Activated CD4-positive, alpha-beta T cell treated with anti-CD3 and anti-CD28 coated beads, Interleukin-2, amount 10 ng/mL, durations not matched to agents 7 days and 5 days (primary cell): ENCODE measurements around the gene BRD1. TPM values are rescaled to one million over a fixed set of nuclear protein-coding genes. Genes with fewer than 3 reads are reported as not detected.

Experiments used
- CTCF ChIA-PET: fragments of 350-600 bp; sonication (Branson Sonifier 250); formaldehyde crosslinking; loops from one replicate; lab custom pipeline; 2021; ENCODE audit warnings: antibody characterized with exemption; lab: Charles Lee
- POLR2A ChIA-PET: fragments of 350-600 bp; sonication (Branson Sonifier 250); formaldehyde crosslinking; loops from one replicate; lab custom pipeline; 2021; ENCODE audit warnings: antibody characterized with exemption; lab: Charles Lee
- DNase-seq: peaks from one replicate; pipeline ENCODE4 v3.0.0-alpha.2; 2020
- H3K27ac Mint-ChIP-seq: one replicate; pipeline ENCODE4 v1.8.0; 2021; ENCODE audit warnings: mild to moderate bottlenecking, moderate library complexity, mixed read lengths
- H3K27me3 Mint-ChIP-seq: one replicate; pipeline ENCODE4 v1.8.0; 2021; ENCODE audit warnings: mixed read lengths
- H3K36me3 Mint-ChIP-seq: one replicate; pipeline ENCODE4 v1.8.0; 2021; ENCODE audit warnings: low read depth, mixed read lengths
- H3K4me1 Mint-ChIP-seq: one replicate; pipeline ENCODE4 v1.8.0; 2021; ENCODE audit warnings: mixed read lengths
- H3K4me3 Mint-ChIP-seq: one replicate; pipeline ENCODE4 v1.8.0; 2021; ENCODE audit warnings: mild to moderate bottlenecking, moderate library complexity, mixed read lengths
- H3K9me3 Mint-ChIP-seq: one replicate; pipeline ENCODE4 v1.8.0; 2021; ENCODE audit warnings: mixed read lengths
- total RNA-seq, 2 experiments: library from RNA; stranded (reverse); gene quantifications; one replicate each; pipeline ENCODE4 v1.2.3, GENCODE V29; 2021

BRD1 gene
- total RNA-seq, 2 experiments from 2014 or later = 46.9 to 49.2 TPM

- Mint-ChIP-seq H3K4me1 (peaks cover 57% of the 10 kb centered on the region), H3K27me3 (no peaks in the 10 kb centered on the region), H3K36me3 (peaks cover 61% of the 10 kb centered on the region), H3K27ac (no peak overlapping the region), H3K4me3 (no peak overlapping the region), H3K9me3 (no peaks in the 10 kb centered on the region)
- ChIA-PET CTCF (no interaction called here), POLR2A (no interaction called here)
- DNase-seq = no peak
Measured at GRCh38 chr22:49815641-49816091, 12.0 kb downstream of the BRD1 start.

GRCh38 chr22:49814856-49815255, 12.8 kb downstream of the BRD1 start:
- no peak for DNase-seq
- Mint-ChIP-seq H3K27me3 (no peaks in the 10 kb centered on the region), H3K9me3 (no peaks in the 10 kb centered on the region), H3K36me3 (peaks cover 60% of the 10 kb centered on the region), H3K27ac (no peak overlapping the region), H3K4me1 (peaks cover 61% of the 10 kb centered on the region), H3K4me3 (no peak overlapping the region)
- POLR2A ChIA-PET = no interaction called here
- CTCF ChIA-PET = no interaction called here

GRCh38 chr22:49814164-49814686, 13.4 kb downstream of the BRD1 start:
- Mint-ChIP-seq H3K36me3 (peaks cover 61% of the 10 kb centered on the region), H3K27ac (no peak overlapping the region), H3K4me1 (peaks cover 66% of the 10 kb centered on the region), H3K4me3 (no peak overlapping the region), H3K27me3 (no peaks in the 10 kb centered on the region), H3K9me3 (no peaks in the 10 kb centered on the region)
- CTCF ChIA-PET = no interaction called here
- POLR2A ChIA-PET = no interaction called here
- no peak for DNase-seq

GRCh38 chr22:49812838-49813237, 14.8 kb downstream of the BRD1 start:
- POLR2A ChIA-PET = no interaction called here

GRCh38 chr22:49811020-49811791, 16.5 kb downstream of the BRD1 start:
- ChIA-PET POLR2A (no interaction called here), CTCF (interaction anchor here (2.2 kb wide), 1 partner anchor 10 kb away, joined by 5 read pairs; no protein-coding TSS in a partner anchor)
- H3K27me3 Mint-ChIP-seq = no peaks in the 10 kb centered on the region
- H3K4me3 Mint-ChIP-seq = no peak overlapping the region
- peaks cover 77% of the 10 kb centered on the region for H3K4me1 Mint-ChIP-seq
- peak overlapping the region; percentile 26 for H3K27ac Mint-ChIP-seq
- H3K36me3 Mint-ChIP-seq = peaks cover 56% of the 10 kb centered on the region
- no peak for DNase-seq
- no peaks in the 10 kb centered on the region for H3K9me3 Mint-ChIP-seq

More at GRCh38 chr22:49812838-49813237, 14.8 kb downstream of the BRD1 start:
- peaks cover 57% of the 10 kb centered on the region for H3K36me3 Mint-ChIP-seq
- CTCF ChIA-PET = interaction anchor here (0.6 to 2.2 kb wide), 2 partner anchors 8 to 834 kb away, joined by 4 to 5 read pairs; no protein-coding TSS in a partner anchor
- no peaks in the 10 kb centered on the region for H3K9me3 Mint-ChIP-seq
- H3K4me3 Mint-ChIP-seq = no peak overlapping the region
- H3K27me3 Mint-ChIP-seq = no peaks in the 10 kb centered on the region
- no peak for DNase-seq
- H3K27ac Mint-ChIP-seq = no peak overlapping the region
- peaks cover 74% of the 10 kb centered on the region for H3K4me1 Mint-ChIP-seq

- POLR2A ChIA-PET = no interaction called here
- CTCF ChIA-PET = interaction anchor here (2.2 kb wide), 1 partner anchor 10 kb away, joined by 5 read pairs; no protein-coding TSS in a partner anchor
- H3K9me3 Mint-ChIP-seq = no peaks in the 10 kb centered on the region
- peaks cover 55% of the 10 kb centered on the region for H3K36me3 Mint-ChIP-seq
- no peaks in the 10 kb centered on the region for H3K27me3 Mint-ChIP-seq
- no peak overlapping the region for H3K4me3 Mint-ChIP-seq
- DNase-seq = no peak
- H3K27ac Mint-ChIP-seq = peak overlapping the region; percentile 26
- H3K4me1 Mint-ChIP-seq = peaks cover 76% of the 10 kb centered on the region
Measured at GRCh38 chr22:49810363-49811019, 17.2 kb downstream of the BRD1 start.

- H3K27me3 Mint-ChIP-seq = no peaks in the 10 kb centered on the region
- H3K27ac Mint-ChIP-seq = peak overlapping the region; percentile 87
- DNase-seq = peak; percentile 75
- ChIA-PET CTCF (interaction anchor here (1.4 kb wide), 1 partner anchor 9 kb away, joined by 3 read pairs; no protein-coding TSS in a partner anchor), POLR2A (no interaction called here)
- no peaks in the 10 kb centered on the region for H3K9me3 Mint-ChIP-seq
- peaks cover 56% of the 10 kb centered on the region for H3K36me3 Mint-ChIP-seq
- H3K4me1 Mint-ChIP-seq = peaks cover 74% of the 10 kb centered on the region
- peak overlapping the region; percentile 50 for H3K4me3 Mint-ChIP-seq
Measured at GRCh38 chr22:49807780-49808708, 19.6 kb downstream of the BRD1 start.

GRCh38 chr22:49807129-49807528, 20.5 kb downstream of the BRD1 start:
- H3K36me3 Mint-ChIP-seq = peaks cover 59% of the 10 kb centered on the region
- POLR2A ChIA-PET = no interaction called here
- DNase-seq = no peak
- peak overlapping the region; percentile 87 for H3K27ac Mint-ChIP-seq
- H3K4me3 Mint-ChIP-seq = peak overlapping the region; percentile 50
- H3K27me3 Mint-ChIP-seq = no peaks in the 10 kb centered on the region
- no peaks in the 10 kb centered on the region for H3K9me3 Mint-ChIP-seq
- H3K4me1 Mint-ChIP-seq = peaks cover 71% of the 10 kb centered on the region
- CTCF ChIA-PET = interaction anchor here (1.4 kb wide), 1 partner anchor 10 kb away, joined by 3 read pairs; no protein-coding TSS in a partner anchor

GRCh38 chr22:49803737-49804375, 23.8 kb downstream of the BRD1 start:
- Mint-ChIP-seq H3K4me1 (peaks cover 45% of the 10 kb centered on the region), H3K9me3 (no peaks in the 10 kb centered on the region), H3K27me3 (no peaks in the 10 kb centered on the region), H3K27ac (peak overlapping the region; percentile 36), H3K4me3 (no peak overlapping the region), H3K36me3 (peaks cover 45% of the 10 kb centered on the region)
- ChIA-PET CTCF (interaction anchor here (0.8 kb wide), 1 partner anchor 35 kb away, joined by 3 read pairs; no protein-coding TSS in a partner anchor), POLR2A (no interaction called here)
- no peak for DNase-seq

- POLR2A ChIA-PET = no interaction called here
- CTCF ChIA-PET = interaction anchor here (0.8 kb wide), 1 partner anchor 36 kb away, joined by 3 read pairs; no protein-coding TSS in a partner anchor
- peaks cover 38% of the 10 kb centered on the region for H3K4me1 Mint-ChIP-seq
Measured at GRCh38 chr22:49803134-49803533, 24.5 kb downstream of the BRD1 start.

GRCh38 chr22:49801391-49802060, 26.1 kb downstream of the BRD1 start:
- DNase-seq = no peak
- CTCF ChIA-PET = interaction anchor here (0.5 kb wide), 1 partner anchor 300 kb away, joined by 3 read pairs; no protein-coding TSS in a partner anchor
- Mint-ChIP-seq H3K4me3 (no peak overlapping the region), H3K27ac (peak overlapping the region; percentile 65), H3K4me1 (peaks cover 22% of the 10 kb centered on the region), H3K36me3 (peaks cover 39% of the 10 kb centered on the region), H3K27me3 (no peaks in the 10 kb centered on the region), H3K9me3 (no peaks in the 10 kb centered on the region)
- POLR2A ChIA-PET = no interaction called here

More at GRCh38 chr22:49803134-49803533, 24.5 kb downstream of the BRD1 start:
- H3K4me3 Mint-ChIP-seq = no peak overlapping the region
- no peaks in the 10 kb centered on the region for H3K27me3 Mint-ChIP-seq
- DNase-seq = no peak
- H3K36me3 Mint-ChIP-seq = peaks cover 39% of the 10 kb centered on the region
- no peaks in the 10 kb centered on the region for H3K9me3 Mint-ChIP-seq
- H3K27ac Mint-ChIP-seq = no peak overlapping the region
